HL-60 (cell line): ENCODE results near the gene CHD9.

Source experiments
- DNase-seq, 2 experiments: peaks; one replicate each; pipeline ENCODE4 v3.0.0-alpha.2; 2010 to 2020; ENCODE audit warnings: low read depth in 1 of 2, low spot score in 1 of 2
- H3K27ac ChIP-seq: fragments of 250-450 bp; sonication (Bioruptor Pico); replicated peaks from 2 replicates; pipeline ENCODE4 v1.5.1; 2020; ENCODE audit warnings: mild to moderate bottlenecking, moderate library complexity
- H3K27me3 ChIP-seq: fragments of 250-450 bp; sonication (Bioruptor Pico); 2 replicates; pipeline ENCODE4 v1.5.1; 2021; ENCODE audit warnings: mild to moderate bottlenecking, moderate library complexity; ENCODE audit not compliant: insufficient read depth, poor library complexity, severe bottlenecking
- H3K4me3 ChIP-seq: replicated peaks from 2 replicates; pipeline ENCODE4 v1.5.1; 2011; ENCODE audit warnings: mild to moderate bottlenecking, control low read depth, low read length; ENCODE audit not compliant: insufficient read depth
- GABPA ChIP-seq: IDR thresholded peaks from 2 replicates; pipeline ENCODE4 v1.6.1; 2012; ENCODE audit warnings: low read depth
- POLR2AphosphoS5 ChIP-seq: IDR thresholded peaks from 2 replicates; pipeline ENCODE4 v1.6.1; 2012; ENCODE audit warnings: low read depth
- SPI1 ChIP-seq: IDR thresholded peaks from 2 replicates; pipeline ENCODE4 v1.6.1; 2012; ENCODE audit warnings: low read depth, mild to moderate bottlenecking, borderline replicate concordance
- TF ChIP-seq, protein P1 (sequence below): IDR thresholded peaks from 2 replicates; pipeline ENCODE4 v1.6.1; 2012; ENCODE audit warnings: low read depth; ENCODE audit not compliant: insufficient replicate concordance
- TF ChIP-seq, protein P2 (sequence below): IDR thresholded peaks from one replicate; pipeline ENCODE4 v1.5.1; 2011; ENCODE audit warnings: low read length, control low read depth, inconsistent platforms; ENCODE audit not compliant: insufficient read depth

CHD9 gene

DNA sequence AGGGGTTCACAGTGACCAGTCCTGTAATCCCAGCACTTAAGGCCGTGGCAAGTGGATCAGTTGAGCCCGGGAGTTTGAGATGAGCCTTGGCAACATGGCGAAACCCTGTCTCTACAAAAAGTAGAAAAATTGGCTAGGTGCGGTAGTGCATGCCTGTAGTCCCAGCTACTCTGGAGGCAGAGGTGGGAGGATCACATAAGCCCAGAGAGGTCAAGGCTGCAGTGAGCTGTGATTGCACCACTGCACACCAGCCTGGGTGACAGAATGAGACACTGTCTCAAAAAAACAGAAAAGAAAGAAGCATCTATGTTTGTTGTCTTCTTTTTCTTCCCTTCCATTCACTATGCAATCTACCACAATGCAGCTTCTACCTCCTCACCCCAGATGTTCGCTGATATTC is 227.5 kb downstream of the CHD9 start:
- H3K27me3 ChIP-seq, result no peaks in the 10 kb centered on the region
- TF ChIP-seq SPI1 (no peak), GABPA (no peak), POLR2AphosphoS5 (no peak)
- TF ChIP-seq, protein P1, sequence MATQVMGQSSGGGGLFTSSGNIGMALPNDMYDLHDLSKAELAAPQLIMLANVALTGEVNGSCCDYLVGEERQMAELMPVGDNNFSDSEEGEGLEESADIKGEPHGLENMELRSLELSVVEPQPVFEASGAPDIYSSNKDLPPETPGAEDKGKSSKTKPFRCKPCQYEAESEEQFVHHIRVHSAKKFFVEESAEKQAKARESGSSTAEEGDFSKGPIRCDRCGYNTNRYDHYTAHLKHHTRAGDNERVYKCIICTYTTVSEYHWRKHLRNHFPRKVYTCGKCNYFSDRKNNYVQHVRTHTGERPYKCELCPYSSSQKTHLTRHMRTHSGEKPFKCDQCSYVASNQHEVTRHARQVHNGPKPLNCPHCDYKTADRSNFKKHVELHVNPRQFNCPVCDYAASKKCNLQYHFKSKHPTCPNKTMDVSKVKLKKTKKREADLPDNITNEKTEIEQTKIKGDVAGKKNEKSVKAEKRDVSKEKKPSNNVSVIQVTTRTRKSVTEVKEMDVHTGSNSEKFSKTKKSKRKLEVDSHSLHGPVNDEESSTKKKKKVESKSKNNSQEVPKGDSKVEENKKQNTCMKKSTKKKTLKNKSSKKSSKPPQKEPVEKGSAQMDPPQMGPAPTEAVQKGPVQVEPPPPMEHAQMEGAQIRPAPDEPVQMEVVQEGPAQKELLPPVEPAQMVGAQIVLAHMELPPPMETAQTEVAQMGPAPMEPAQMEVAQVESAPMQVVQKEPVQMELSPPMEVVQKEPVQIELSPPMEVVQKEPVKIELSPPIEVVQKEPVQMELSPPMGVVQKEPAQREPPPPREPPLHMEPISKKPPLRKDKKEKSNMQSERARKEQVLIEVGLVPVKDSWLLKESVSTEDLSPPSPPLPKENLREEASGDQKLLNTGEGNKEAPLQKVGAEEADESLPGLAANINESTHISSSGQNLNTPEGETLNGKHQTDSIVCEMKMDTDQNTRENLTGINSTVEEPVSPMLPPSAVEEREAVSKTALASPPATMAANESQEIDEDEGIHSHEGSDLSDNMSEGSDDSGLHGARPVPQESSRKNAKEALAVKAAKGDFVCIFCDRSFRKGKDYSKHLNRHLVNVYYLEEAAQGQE, result no peak
- TF ChIP-seq, protein P2, sequence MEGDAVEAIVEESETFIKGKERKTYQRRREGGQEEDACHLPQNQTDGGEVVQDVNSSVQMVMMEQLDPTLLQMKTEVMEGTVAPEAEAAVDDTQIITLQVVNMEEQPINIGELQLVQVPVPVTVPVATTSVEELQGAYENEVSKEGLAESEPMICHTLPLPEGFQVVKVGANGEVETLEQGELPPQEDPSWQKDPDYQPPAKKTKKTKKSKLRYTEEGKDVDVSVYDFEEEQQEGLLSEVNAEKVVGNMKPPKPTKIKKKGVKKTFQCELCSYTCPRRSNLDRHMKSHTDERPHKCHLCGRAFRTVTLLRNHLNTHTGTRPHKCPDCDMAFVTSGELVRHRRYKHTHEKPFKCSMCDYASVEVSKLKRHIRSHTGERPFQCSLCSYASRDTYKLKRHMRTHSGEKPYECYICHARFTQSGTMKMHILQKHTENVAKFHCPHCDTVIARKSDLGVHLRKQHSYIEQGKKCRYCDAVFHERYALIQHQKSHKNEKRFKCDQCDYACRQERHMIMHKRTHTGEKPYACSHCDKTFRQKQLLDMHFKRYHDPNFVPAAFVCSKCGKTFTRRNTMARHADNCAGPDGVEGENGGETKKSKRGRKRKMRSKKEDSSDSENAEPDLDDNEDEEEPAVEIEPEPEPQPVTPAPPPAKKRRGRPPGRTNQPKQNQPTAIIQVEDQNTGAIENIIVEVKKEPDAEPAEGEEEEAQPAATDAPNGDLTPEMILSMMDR, result no peak
- H3K27ac ChIP-seq, result no peak overlapping the region
- no peak for DNase-seq
- H3K4me3 ChIP-seq, result no peak overlapping the region

- peak in 1 of 2 experiments; percentile 22 for DNase-seq
Measured at GRCh38 chr16:53282975-53283946, 228.5 kb downstream of the CHD9 start.

DNA sequence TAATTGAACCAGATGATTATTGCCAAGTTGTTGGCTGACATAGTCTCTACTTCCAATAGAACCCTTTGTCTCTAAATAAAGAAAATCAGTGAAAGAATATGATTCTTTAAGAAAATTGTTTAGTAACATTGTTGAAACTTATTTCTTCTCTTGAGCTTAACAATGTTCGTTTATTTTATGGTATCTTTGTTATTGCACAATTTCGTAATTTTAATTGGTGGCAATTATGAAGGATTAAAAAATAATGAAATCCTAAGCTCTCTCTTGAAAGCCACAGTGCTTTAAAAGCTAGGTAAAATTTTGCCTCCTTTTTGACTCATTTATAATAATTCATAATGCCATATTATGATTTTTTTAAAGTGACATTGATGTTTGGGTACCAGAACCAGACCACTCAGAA is 230.4 kb downstream of the CHD9 start:
- no peaks in the 10 kb centered on the region for H3K27me3 ChIP-seq
- no peak overlapping the region for H3K4me3 ChIP-seq
- no peak for DNase-seq
- no peak overlapping the region for H3K27ac ChIP-seq
- TF ChIP-seq, protein P2, result no peak
- TF ChIP-seq SPI1 (no peak), GABPA (no peak), POLR2AphosphoS5 (no peak)
- TF ChIP-seq, protein P1, result no peak

More at GRCh38 chr16:53282975-53283946, 228.5 kb downstream of the CHD9 start:
- TF ChIP-seq POLR2AphosphoS5, result no peak
- TF ChIP-seq, protein P2, result peak; percentile 44
- Histone ChIP-seq H3K4me3 (no peak overlapping the region), H3K27me3 (no peaks in the 10 kb centered on the region), H3K27ac (no peak overlapping the region)

GRCh38 chr16:53290520-53290919 is 235.7 kb downstream of the CHD9 start:
- no peak for DNase-seq
- no peak overlapping the region for H3K4me3 ChIP-seq
- H3K27ac ChIP-seq, result no peak overlapping the region
- H3K27me3 ChIP-seq, result no peaks in the 10 kb centered on the region
- TF ChIP-seq GABPA (no peak), POLR2AphosphoS5 (no peak), SPI1 (no peak)
- TF ChIP-seq, protein P2, result no peak
- TF ChIP-seq, protein P1, result no peak
